ENCODE results near the gene CSAD.

- no peak for TF ChIP-seq CTCF (IDR thresholded peaks at IDR 0.05)
- TF ChIP-seq POLR2A (IDR thresholded peaks at IDR 0.05): no peak
Measured at GRCh38 chr12:53127169-53127568, 53.6 kb downstream of the CSAD start.
